Diencephalon (tissue), 1 donor: ENCODE results near the gene MUC2. TPM values are rescaled to one million over a fixed set of nuclear protein-coding genes. Genes with fewer than 3 reads are reported as not detected.

ENCODE experiments used
- total RNA-seq: library from RNA; depleted of rRNA; stranded (reverse); fragments of >200 nt; gene quantifications from one replicate; pipeline ENCODE4 v1.2.3, GENCODE V29; 2014

Gene MUC2
- not detected for total RNA-seq

DNA sequence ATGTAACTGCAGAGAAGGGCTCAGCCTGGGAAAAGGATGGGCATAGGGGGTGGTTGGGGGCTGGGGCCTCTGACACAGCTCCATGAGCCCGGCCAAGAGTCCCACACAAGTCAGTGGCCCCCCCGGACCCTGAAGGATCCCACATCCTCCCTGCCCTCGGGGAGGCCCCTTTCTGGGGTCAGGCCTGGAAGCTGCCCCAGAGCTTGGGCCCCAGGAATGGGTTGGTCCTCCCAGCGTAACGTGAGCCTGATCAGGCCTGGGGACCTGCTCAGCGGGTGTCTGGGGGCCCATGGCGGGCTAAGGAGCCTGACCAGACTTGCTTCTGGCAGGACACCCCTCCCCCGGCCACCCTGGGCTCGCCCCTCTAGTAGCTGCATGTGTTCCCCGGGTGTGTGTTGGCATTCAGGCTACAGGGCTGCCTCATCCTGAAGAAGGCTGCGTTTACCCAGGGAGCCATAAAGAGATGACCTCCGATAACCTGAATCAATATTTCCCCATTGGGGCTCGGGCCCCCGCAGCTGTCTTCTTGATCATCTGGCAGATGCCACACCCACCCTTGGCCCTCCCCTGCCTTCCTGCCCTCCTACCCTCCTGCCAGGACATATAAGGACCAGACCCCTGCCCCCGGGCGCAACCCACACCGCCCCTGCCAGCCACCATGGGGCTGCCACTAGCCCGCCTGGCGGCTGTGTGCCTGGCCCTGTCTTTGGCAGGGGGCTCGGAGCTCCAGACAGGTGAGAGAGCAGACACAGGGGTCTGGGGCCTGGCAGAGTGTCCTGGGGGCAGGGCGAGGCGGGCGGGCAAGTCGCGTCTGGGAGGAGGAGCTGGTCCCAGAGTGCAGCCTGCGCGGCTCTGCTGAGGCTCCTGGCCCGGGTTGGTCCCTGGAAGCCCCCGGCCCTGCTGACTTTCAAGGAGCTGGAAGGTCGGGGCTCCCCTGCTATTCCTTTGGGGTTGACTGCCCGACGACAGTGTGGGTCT lies at the start of gene MUC2:
MUC2 (plus strand) TSS at position 631 of the 978 bp plus-strand sequence.

DNA sequence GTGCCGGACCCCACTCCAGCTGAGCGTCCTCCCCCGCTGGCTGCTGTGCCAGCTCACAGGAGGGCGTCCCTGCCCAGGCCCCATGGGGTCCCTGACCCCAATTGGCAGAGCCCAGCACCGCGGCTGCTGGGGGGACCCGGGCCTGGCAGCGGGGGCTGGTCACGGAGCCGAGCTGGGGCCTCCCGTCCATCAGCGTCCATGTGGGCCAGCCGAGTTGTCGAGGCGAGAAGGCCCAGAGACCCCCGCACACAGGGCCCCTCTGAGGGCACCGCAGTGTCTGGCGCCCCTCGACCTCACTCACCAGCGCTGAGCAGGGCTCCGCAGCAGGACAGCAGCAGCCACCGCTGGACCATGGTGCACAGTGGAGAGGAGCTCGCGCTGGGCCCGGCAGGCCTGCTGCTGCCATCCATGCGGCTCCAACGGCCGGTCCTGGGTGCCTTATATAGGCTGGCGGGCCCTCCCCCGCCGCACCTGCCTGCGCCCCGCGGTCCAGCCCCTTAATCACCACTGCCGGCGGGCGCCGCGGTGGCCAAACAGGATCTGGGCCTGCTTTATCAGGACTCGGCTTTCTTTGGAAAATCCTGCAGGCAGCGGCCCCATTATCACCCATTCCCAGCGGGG lies 38.3 kb upstream of the MUC2 start, which contains the start of gene MUC6:
MUC6 (minus strand) TSS at position 416 of the 621 bp plus-strand sequence; CDS start at position 353, 63 bp downstream.

Other genes starting within 250 kb of the MUC2 start
- gene CRACR2B, start 247.0 kb upstream of the MUC2 start, total RNA-seq: 2.8 TPM
- 37.6 TPM for gene CD151, start 241.9 kb upstream of the MUC2 start, total RNA-seq
- 45.2 TPM for gene POLR2L, start 232.3 kb upstream of the MUC2 start, total RNA-seq
- gene TSPAN4, start 232.0 kb upstream of the MUC2 start, total RNA-seq: 28.6 TPM
- 37.4 TPM for gene CHID1, start 164.1 kb upstream of the MUC2 start, total RNA-seq
- gene AP2A2, start 149.0 kb upstream of the MUC2 start, total RNA-seq: 67.4 TPM
- not detected for gene MUC6, start 38.2 kb upstream of the MUC2 start, total RNA-seq
- gene MUC5AC, start 83.1 kb downstream of the MUC2 start, total RNA-seq: not detected
- not detected for gene MUC5B, start 148.2 kb downstream of the MUC2 start, total RNA-seq
- gene TOLLIP, start 234.8 kb downstream of the MUC2 start, total RNA-seq: 28.4 TPM